HS-27A (cell line): ENCODE measurements around the gene AIDA.
"Not testable (repeated sequence)": the region's sequence is repeated elsewhere in the genome, so short reads cannot be mapped to it uniquely, and the experiment has no call there.

Experiments used
- DNase-seq: peaks from one replicate; pipeline ENCODE4 v3.0.0-alpha.2; 2012; ENCODE audit warnings: low read depth, missing footprints

The AIDA gene

GRCh38 chr1:222713091-222713961 is 1.0 kb upstream of the AIDA start:
- DNase-seq, result peak; percentile 79

GRCh38 chr1:222711319-222712252 is 705 bp downstream of the AIDA start:
- DNase-seq, result peak; percentile 26

GRCh38 chr1:222709700-222710153 is 2.6 kb downstream of the AIDA start:
- DNase-seq, result no peak

GRCh38 chr1:222706815-222707214 is 5.5 kb downstream of the AIDA start:
- no peak for DNase-seq

GRCh38 chr1:222704260-222704659 is 8.0 kb downstream of the AIDA start:
- no peak for DNase-seq

GRCh38 chr1:222702210-222702609 is 10.1 kb downstream of the AIDA start:
- DNase-seq, result no peak

GRCh38 chr1:222697826-222698225 is 14.5 kb downstream of the AIDA start:
- no peak for DNase-seq

- no peak for DNase-seq
Measured at GRCh38 chr1:222697203-222697602, 15.1 kb downstream of the AIDA start.

- DNase-seq, result no peak
Measured at GRCh38 chr1:222696741-222697140, 15.6 kb downstream of the AIDA start.

- no peak for DNase-seq
Measured at GRCh38 chr1:222694927-222695326, 17.4 kb downstream of the AIDA start.

GRCh38 chr1:222691016-222691415 is 21.3 kb downstream of the AIDA start:
- DNase-seq, result no peak

- no peak for DNase-seq
Measured at GRCh38 chr1:222680080-222680479, 32.2 kb downstream of the AIDA start.

- no peak for DNase-seq
Measured at GRCh38 chr1:222670110-222670509, 42.2 kb downstream of the AIDA start.

- not testable (repeated sequence) for DNase-seq
Measured at GRCh38 chr1:222669107-222669506, 43.2 kb downstream of the AIDA start.

- not testable (repeated sequence) for DNase-seq
Measured at GRCh38 chr1:222668184-222668583, 44.1 kb downstream of the AIDA start.

GRCh38 chr1:222665964-222666363 is 46.3 kb downstream of the AIDA start:
- no peak for DNase-seq

- DNase-seq, result no peak
Measured at GRCh38 chr1:222663431-222663934, 48.8 kb downstream of the AIDA start.

GRCh38 chr1:222657899-222658298 is 54.4 kb downstream of the AIDA start:
- no peak for DNase-seq

- DNase-seq, result no peak
Measured at GRCh38 chr1:222656391-222657155, 55.7 kb downstream of the AIDA start.

- DNase-seq, result no peak
Measured at GRCh38 chr1:222654849-222655248, 57.4 kb downstream of the AIDA start.

- DNase-seq, result no peak
Measured at GRCh38 chr1:222653178-222653827, 59.0 kb downstream of the AIDA start.
